NT2/D1 (cell line): ENCODE measurements around the gene NCL.
"Not testable (repeated sequence)": the region's sequence is repeated elsewhere in the genome, so short reads cannot be mapped to it uniquely, and the experiment has no call there.

Source experiments
- DNase-seq: peaks from one replicate; pipeline ENCODE4 v3.0.0-alpha.2; 2011; ENCODE audit warnings: low read depth, low spot score
- H3K27me3 ChIP-seq: 2 replicates; pipeline ENCODE4 v1.6.0; 2011; ENCODE audit warnings: mild to moderate bottlenecking; ENCODE audit not compliant: insufficient read length, insufficient read depth
- H3K36me3 ChIP-seq: 2 replicates; pipeline ENCODE4 v1.6.1; 2011; ENCODE audit warnings: mild to moderate bottlenecking, low read length, mixed read lengths; ENCODE audit not compliant: insufficient read depth, insufficient read length
- H3K4me1 ChIP-seq: 2 replicates; pipeline ENCODE4 v1.5.1; 2011; ENCODE audit not compliant: insufficient read depth, insufficient read length
- H3K4me3 ChIP-seq: 2 replicates; pipeline ENCODE4 v1.5.1; 2011; ENCODE audit warnings: low read depth; ENCODE audit not compliant: insufficient read length
- H3K9ac ChIP-seq: 2 replicates; pipeline ENCODE4 v1.6.0; 2011; ENCODE audit warnings: low read depth; ENCODE audit not compliant: insufficient read length
- H3K9me3 ChIP-seq: 2 replicates; pipeline ENCODE4 v1.5.1; 2011; ENCODE audit warnings: mild to moderate bottlenecking, low read length; ENCODE audit not compliant: insufficient read depth

NCL gene

GRCh38 chr2:231405601-231406367 is 58.5 kb downstream of the NCL start:
- not testable (repeated sequence) for H3K36me3 ChIP-seq

DNA sequence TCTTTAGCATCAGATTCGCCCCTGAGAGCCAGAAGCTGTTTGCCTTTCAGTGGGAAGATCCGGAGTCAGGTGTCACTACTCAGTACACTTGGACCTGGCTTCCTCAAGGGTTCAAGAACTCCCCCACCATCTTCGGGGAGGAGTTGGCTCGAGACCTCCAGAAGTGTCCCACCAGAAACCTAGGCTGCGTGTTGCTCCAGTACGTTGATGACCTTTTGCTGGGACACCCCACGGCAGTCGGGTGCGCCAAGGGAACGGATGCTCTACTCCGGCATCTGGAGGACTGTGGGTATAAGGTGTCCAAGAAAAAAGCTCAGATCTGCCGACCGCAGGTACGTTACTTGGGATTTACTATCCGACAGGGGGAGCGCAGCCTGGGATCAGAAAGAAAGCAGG is 60.1 kb downstream of the NCL start:
- Histone ChIP-seq H3K9me3 (peaks cover 18% of the 10 kb centered on the region), H3K4me1 (peaks cover 12% of the 10 kb centered on the region)
- not testable (repeated sequence) for H3K27me3 ChIP-seq, H3K4me3 ChIP-seq, H3K9ac ChIP-seq, H3K36me3 ChIP-seq, DNase-seq

More at GRCh38 chr2:231405601-231406367, 58.5 kb downstream of the NCL start:
- H3K4me1 ChIP-seq, H3K4me3 ChIP-seq, DNase-seq, H3K9ac ChIP-seq, H3K27me3 ChIP-seq: not testable (repeated sequence)
- peaks cover 30% of the 10 kb centered on the region for H3K9me3 ChIP-seq
